Stromal cell of bone marrow (primary cell): ENCODE measurements around the gene CLEC17A.
"Not testable (repeated sequence)": the region's sequence is repeated elsewhere in the genome, so short reads cannot be mapped to it uniquely, and the experiment has no call there.

Experiments
- DNase-seq: peaks from one replicate; pipeline ENCODE4 v3.0.0-alpha.2; 2012; ENCODE audit warnings: low read depth

Gene CLEC17A, protein sequence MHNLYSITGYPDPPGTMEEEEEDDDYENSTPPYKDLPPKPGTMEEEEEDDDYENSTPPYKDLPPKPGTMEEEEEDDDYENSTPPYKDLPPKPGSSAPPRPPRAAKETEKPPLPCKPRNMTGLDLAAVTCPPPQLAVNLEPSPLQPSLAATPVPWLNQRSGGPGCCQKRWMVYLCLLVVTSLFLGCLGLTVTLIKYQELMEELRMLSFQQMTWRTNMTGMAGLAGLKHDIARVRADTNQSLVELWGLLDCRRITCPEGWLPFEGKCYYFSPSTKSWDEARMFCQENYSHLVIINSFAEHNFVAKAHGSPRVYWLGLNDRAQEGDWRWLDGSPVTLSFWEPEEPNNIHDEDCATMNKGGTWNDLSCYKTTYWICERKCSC

DNA sequence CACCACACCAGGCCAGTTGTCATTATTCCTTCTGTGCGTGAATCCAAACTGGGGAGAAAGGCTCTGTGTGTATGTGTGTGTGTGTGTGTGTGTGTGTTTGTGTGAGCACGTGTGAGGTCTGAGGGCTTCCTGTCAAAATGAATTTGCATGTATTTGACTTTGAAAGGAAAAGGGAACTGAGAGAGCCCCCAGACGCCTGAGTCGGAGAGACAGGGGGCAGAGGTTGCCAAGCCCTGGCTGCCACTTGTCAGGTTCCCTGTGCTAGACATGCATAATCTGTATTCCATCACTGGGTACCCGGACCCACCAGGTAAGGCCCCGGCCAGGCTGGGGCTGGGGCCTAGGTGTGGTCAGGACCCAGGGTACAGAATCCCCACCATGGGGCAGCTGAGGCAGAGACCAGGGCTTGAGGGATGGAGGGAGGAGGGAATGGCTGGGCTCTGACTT, at the start of gene CLEC17A:
Gene CLEC17A, plus strand, starts transcription at position 191 of the 447 bp plus-strand sequence. Its CDS starts 77 bp downstream, at position 268.
- no peak for DNase-seq

DNA sequence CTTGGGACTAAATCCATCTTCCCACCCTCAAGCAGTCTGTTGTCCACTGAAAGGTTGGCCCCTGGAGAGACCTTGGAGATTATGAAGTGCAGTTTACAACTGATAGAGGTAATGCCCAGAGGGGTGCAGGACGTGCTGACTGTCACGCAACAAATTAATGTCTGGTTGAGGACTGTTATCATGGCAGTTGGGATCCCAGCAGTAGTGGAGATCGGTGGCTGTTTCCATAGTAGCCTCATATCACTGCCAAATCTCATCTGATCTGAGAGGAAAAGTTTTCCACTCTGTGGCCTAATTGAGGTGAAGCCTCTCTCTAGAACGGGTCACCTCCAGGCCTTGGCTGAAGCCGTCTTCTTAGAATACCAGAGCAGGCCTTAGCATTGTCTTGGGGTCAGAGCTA, 49.4 kb upstream of the CLEC17A start:
- DNase-seq = no peak

DNA sequence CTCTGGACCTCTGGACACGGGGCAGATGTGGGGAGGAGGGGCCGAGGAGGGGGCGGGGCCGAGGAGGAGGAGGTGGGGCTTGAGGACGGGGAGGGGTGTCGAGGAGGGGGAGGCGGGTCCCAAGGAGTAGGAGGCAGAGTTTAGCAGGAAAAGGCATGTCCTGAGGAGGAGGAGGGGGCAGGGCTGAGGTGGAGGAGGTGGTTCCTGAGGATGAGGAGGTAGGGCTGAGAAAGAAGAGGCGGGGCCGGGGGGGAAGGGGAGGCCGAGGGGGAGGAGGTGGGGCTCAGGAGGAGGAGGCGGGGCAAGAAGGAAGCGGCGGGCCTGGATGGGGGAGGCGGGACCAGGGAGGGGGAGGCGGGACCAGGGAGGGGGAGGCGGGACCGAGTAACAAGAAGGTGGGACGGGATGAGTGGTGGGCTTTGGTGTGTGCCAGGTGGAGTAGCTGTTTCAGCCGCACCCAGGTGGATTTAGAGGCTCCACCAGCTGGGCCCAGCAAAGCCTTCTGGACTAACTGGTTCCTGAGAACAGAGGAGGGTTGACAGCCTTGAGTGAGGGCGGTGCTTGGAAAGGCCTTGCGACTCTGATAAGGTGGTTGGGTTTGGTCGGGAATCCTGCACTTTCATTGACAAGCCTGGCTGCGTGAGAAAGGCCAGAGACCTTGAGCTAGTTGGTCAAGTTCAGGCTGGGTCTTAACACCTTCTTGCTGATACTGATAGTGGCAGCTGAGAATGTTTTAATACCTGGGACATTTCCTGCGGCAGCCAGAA, 45.8 kb upstream of the CLEC17A start:
- no peak for DNase-seq

DNA sequence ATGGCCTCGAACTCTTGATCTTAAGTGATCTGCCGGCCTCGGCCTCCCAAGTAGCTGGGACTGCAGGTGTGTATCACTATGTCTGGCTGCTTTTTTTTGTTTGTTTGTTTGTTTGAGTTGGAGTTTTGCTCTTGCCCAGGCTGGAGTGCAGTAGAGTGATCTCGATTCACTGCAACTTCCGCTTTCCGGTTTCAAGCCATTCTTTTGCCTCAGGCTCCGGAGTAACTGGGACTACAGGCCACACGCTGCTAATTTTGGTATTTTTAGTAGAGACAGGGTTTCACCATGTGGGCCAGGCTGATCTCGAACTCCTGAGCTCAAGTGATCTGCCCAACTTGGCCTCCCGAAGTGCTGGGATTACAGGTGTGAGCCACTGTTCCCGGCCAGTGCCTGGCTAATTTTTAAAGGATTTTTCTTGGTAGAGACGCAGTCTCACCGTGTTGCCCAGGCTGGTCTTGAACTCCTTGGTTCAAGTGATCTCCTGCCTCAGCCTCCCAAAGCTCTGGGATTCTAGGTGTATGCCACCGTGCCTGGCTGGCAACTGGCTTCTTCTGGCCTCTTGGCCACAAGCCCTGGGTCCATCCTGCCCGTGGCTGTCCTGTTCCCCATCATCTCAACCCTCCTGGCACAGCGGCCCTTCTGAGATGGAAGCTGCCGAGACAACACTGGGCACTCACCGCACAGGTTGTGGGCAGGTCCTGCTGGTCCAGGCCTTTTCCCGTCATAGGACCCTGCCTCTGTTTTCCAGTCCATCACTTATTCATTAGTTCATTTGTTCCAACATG, 42.0 kb upstream of the CLEC17A start:
- DNase-seq = no peak

DNA sequence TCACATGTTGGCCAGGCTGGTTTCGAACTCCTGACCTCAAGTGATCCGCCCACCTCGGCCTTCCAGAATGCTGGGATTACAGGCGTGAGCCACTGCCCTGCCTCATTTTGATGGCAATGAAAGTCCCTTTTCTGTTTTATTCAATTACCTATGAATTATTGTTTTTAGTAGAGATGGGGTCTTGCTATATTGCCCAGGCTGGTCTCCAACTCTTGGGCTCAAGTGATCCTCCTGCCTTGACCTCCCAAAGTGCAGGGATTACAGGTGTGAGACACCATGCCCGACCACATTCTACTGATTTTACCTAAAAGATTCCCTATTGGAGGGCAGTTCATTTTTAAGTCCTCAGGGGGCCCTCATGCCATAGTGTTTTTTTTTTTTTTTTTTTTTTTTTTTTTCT, 40.9 kb upstream of the CLEC17A start:
- not testable (repeated sequence) for DNase-seq

DNA sequence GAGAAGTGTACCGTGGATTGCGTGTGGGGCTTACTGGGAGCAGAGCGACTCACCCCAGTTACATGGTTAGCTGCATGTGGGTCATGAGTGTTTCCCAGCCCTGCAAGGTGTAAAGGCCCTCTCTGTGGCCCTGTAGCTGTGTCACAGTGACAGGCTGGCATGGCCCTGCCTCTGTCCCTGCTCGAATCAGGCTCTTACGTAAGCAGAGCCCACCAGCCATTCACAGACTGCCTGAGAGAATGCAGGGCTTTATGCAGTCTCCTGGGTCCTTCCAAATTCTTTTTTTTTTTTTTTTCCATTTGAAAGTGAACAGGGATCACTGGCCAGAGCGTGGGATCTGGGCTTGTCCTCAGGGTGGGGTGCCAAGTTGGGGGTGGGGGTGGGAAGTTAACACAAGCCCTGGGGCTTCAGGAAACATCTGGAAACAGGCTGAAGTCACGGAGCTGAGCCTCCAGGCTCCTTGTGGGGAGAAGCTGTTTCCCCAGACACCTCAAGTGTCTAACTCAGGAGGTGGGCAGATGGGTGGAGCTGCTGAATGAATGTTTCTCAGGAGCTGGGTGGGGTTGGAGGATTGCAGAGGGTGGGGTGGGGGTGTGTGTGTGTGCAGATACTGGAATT, 40.1 kb upstream of the CLEC17A start:
- no peak for DNase-seq

DNA sequence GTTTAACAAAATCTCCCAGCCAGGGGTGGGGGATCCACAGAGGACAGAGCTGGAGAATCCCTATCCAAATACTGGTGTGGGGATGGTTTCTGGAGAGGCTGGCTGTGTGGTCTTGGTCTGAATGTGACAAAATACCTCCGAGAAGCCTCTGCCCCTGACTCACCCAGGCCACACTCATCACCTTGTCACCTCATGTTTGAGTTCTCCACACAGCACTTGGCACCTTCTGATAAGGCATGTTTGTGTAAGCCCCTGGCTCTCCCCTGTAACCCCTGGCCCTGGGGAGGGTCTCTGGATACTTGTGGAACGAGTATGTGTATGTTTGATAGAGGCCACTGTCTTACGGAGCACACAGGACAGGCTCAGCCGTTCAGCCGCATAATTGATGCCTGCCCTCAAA, 38.8 kb upstream of the CLEC17A start:
- no peak for DNase-seq

DNA sequence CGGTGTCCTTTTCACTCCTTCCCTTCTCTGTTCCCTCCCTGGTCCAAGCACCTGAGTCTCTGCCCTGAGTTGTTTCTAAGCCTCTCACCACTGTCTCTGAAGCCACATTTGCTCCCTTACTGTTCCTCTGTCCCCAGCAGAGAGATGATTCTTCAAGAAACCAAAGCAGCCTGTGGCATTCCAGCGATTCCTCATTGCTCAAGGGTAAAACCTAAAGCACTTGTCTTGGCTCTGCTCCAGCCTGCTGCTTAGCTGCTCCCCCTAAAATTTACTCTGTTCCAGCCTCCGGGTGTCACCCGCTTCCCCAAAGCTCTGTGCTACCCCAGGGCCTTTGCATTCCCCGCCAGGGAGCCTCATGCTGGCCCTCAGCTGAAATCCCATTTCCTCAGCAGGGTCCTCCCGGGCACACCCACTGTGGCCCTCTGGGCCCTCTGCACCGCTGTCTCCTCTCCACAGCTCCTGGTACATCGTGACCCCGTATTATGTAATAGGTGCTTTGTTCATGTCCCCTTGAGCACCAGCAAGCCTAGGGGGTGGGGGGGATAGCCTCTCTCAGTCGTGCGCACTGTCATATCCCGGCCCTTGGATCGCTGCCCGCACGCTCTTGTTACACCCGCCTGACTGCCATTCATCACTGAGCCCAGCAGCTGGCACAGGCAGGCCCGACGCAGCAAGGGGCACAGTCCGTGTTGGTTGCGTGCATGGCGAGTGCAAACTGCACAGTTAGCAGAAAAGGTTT, 37.7 kb upstream of the CLEC17A start:
- DNase-seq = no peak

DNA sequence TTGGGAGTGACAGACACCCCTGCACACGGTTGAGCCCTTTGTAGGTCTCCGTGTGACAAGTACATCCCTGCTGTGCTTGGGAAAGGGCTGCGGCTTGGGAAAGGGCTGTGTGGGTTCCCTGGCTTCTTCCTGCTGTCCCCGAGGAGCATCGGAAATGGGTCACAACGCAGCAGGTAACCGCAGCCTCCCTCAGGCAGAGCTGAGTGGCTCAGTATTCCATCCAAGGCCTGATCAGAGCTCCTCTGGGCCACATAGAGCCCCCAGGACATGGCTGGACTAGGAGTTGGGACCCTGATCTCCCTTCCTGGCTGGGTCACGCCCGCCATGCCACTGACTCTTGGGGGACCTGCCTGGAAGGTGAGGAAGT, 37.2 kb upstream of the CLEC17A start:
- no peak for DNase-seq

DNA sequence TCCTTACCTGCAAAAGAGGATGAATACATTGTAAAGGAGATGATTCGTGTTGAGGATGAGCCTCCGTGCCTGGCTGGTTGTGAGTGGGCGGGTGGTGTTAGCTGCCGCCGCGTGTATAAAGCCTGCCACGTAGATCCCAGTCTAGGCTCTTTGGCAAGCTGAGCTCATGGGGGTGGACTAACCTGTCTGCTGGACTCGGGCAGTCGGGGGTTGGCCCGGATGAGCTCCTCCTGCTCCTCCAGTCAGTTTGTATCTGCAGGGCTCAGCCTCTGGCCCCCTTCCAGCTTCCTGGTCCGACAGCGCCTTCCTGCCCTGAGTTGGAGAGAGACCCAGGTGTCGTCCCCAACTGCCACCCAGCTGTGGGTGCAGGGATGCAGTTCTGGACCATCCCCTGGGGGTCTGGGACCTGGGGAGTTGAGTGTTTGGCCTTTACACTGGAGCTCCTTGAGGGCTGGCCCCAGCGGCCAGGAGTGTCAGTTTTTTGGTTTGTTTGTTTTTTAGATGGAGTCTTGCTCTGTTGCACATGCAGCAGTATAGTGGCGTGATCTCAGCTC, 32.6 kb upstream of the CLEC17A start:
- no peak for DNase-seq

DNA sequence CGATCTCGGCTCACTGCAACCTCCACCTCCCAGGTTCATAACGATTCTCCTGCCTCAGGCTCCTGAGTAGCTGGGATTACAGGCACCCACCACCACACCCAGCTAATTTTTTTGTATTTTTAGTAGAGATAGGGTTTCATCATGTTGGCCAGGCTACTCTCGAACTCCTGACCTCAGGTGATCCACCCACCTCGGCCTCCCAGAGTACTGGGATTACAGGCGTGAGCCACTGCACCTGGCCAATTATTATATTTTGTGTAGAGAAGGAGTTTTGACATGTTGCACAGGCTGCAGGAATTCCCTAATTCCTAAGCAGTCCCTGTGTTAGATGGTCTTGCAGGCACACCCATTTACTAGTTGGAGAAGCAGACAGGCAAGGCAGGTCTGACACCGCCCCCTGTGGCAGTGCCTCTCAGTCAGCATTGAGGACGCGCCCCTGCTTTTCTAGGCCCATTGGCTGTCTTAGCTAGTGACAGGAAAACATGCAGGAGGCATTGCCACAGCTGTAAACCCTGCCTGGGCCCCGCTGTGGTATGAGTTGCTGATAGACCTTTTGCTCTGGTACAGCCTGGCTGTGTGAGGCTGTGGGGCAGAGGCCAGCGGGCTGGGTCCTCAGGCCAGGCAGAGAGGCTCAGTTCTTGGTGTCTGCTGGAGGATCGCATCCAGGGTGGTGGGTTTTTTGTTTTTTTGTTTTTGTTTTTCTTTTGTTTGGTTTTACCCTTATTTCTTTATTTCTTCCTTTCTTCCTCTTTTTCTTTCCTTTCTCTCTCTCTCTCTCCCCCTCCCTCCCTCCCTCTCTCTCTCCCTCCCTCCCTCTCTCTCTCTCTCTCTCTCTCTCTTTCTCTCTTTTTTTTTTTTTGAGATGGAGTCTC, 31.5 kb upstream of the CLEC17A start:
- DNase-seq = not testable (repeated sequence)

DNA sequence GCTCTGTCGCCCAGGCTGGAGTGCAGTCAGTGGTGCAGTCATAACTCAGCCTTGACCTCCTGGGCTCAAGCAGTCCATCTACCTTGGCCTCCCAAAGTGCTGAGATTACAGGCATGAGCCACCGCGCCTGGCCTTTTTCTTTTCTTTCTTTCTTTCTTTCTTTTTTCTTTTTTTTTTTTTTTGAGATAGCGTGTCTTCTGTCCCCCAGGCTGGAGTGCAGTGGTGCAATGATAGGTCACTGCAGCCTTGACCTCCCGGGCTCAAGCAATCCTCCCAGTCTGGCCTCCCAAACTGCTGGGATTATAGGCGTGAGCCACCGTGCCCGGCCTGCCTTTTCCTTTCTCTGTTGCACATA, 30.9 kb upstream of the CLEC17A start:
- not testable (repeated sequence) for DNase-seq

DNA sequence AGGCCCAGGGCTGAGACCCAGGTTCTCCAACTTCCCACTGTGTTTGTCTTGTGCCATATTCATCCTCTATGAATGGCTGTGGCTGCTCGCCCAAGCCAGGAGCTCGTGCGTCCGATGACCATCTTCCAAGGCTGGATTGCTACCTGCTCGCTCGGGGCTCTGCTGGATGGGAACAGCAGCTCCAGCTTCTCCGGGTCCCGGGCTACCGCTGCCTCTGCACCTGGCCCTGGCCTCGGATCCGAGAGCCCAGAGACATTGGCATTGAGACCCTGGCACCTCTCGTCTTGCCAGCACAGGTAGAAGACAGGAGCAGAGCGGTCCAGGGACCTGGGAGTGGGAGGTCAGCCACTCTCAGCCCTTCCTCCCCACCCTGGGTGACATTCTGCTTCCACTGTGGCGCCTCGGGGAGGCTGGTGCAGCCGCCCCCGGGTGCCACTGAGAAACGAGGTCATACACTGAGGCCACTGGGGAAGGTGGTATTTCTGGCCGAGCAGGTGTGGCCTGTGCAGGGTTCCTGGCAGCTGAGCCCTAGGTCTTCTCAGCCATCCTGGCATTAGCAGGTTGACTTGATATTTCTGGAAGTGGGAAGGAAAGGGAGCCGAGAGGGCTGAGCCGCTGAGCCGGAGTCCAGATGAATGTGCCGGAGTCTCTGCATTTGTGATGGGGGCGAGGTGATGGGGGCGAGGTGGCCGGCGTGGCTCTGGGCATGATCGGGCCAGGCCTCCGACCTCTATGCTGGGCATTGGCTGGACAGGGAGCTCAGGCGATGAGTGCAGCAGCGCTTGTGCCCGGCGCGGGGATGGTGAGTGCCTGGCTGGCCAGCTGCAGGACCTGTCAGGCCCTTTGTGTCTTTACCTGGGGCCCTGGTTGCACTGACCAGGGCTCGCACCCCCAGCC, 29.6 kb upstream of the CLEC17A start:
- no peak for DNase-seq

DNA sequence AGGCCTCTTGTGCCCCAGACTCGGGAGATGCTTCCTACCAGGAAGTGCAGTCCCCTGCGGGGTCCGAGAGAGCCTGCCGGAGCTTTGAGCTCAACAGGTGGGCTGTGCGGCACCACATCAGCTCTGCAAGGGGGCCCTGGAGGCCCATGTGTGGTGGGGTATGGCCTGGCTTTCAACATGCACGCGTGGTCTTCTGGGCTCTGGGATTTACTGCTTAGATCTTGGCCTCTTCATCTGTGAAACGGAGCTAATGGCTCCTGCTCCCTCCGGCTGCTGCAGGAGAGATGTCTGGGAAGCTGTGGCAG, 29.0 kb upstream of the CLEC17A start:
- no peak for DNase-seq

DNA sequence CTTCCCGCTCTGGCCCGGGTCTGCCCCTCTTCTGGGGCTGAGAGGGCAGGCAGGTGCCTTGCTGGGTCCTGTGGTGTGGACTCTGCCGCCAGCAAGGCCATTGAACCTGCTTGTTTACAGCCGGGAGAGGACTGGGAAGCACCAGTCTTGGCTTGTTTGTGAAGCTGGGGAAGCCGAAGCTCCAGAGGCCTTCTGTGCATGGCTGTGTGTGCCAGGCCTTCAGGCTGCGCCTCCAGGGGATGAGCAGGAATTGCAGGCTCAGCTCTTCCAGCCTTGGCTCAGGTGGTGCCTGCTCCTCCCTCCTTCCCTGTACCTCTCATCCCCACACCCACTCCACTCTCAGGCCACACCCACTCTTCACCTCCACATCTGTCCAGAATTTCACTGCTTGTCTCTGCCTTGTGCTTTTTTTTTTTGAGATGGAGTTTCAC, 28.5 kb upstream of the CLEC17A start:
- DNase-seq = no peak

DNA sequence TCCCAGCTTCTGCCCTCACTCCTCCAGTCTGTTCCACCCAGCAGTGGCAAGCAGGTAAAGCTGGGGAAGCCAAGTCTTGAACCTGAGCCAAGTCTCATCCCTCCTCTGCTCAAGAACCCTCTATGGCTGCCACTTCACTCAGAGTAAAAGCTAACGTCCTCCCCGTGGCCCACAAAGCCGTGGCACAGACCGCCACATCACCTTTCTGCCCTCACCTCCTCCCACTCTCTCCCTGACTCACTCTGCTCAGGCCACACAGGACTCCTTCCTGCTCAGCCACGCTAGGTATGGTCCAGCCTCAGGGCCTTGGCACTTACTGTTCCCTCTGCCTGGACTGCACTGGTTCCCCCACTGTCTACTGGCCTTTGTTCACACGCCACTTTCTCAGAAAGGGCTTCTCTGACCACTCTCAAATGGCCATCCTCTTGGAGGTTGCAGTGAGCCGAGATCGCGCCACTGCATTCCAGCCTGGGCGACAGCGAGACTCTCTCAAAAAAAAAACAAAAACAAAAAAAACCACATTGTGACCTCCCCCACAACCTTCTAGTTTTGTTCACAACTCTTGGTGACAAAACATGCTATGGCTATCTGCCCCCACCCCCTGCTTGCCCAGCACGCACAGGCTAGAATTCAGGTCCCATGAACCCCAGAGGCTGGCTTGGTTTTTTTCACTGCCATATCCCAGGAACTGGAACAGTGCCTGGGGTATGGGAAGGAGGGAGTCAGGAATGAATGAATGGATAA, 26.8 kb upstream of the CLEC17A start:
- DNase-seq = no peak

DNA sequence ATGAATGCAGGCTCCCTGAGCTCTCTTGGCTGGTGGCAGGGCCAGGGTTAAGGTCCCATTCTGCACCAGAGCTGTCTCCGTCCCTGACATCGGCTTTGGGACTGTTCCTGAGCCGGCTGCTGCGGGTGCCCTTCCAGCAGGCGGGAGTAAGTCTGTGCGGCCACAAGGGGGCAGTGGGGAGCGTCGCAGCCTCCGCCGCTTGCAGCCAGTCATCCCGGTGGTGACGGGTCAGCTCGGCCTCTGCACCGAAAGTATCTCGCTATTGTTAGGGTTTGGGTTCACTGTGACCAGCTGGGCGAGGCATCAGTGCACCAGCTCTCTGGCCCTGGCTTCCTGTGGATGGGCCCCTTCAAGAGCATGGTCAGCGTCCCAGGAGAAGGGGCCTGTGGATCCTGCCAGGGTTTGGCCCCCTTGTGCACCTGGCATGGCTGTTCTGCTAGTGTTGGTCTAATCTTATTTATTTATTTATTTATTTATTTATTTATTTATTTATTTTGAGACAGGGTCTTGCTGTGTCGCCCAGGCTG, 26.2 kb upstream of the CLEC17A start:
- peak; percentile 53 for DNase-seq

DNA sequence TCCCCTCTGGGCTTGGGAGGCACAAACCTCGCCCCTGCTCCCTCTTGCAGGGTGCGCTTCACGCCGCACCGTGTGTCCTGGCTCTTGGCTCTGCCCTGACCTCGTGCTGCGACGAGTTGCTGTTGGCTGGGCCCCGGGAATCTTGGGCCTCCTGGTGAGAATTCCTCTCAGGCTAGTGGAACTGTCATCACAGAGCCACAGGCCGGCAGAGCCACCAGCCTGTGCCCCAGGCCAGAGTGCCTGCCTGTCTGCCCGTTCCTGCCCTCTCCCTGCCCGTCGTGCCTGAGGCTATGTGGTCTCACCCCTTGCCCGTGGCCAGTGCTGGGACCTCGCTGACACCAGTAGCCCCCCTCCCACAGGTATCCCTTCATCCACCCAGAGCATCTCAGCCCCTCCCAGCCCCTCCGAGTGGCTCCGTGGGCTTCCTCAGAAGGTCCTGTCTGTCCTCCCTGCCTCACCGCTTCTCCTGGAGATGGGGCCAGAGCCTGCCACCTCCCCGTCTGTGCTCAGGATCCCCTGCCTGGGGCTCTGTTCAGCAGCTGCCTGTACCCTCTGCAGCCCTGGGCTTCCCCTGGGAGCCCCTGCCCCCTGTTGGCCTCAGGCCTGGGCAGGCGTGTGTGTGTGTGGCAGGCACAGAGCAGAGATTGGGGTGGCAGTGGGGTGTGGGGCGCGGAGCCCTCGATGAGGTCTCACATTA, 24.4 kb upstream of the CLEC17A start:
- no peak for DNase-seq
